Neural cell (in vitro differentiated cells): Measurements from ENCODE around the gene GNG7. TPM values are rescaled to one million over a fixed set of nuclear protein-coding genes. Genes with fewer than 3 reads are reported as not detected.

Experiments
- H2AFZ ChIP-seq: fragments of 200-600, 300-800 bp; sonication (generic), shearing (Covaris generic); 2 replicates; pipeline ENCODE4 v1.6.0; 2014; ENCODE audit warnings: low read depth, mild to moderate bottlenecking, antibody characterized with exemption, low read length, moderate library complexity
- H3F3A ChIP-seq: fragments of 200-600 bp; shearing (Covaris generic); 2 replicates; pipeline ENCODE4 v1.6.1; 2016; ENCODE audit warnings: mild to moderate bottlenecking, moderate library complexity, mixed read lengths, antibody characterized with exemption, low read length; ENCODE audit not compliant: insufficient read depth, poor library complexity, severe bottlenecking
- H3K27ac ChIP-seq: fragments of 200-600, 300-800 bp; sonication (generic), shearing (Covaris generic); 2 replicates; pipeline ENCODE4 v1.5.1; 2014; ENCODE audit warnings: mild to moderate bottlenecking, low read length, moderate library complexity
- H3K27me3 ChIP-seq: fragments of 300-800, 200-600 bp; sonication (generic), shearing (Covaris generic); 2 replicates; pipeline ENCODE4 v1.6.0; 2014; ENCODE audit warnings: mild to moderate bottlenecking, low read depth, low read length, moderate library complexity; ENCODE audit not compliant: insufficient read depth
- H3K36me3 ChIP-seq: fragments of 300-800, 200-600 bp; sonication (generic), shearing (Covaris generic); 2 replicates; pipeline ENCODE4 v1.5.1; 2014; ENCODE audit warnings: mild to moderate bottlenecking, antibody characterized with exemption, low read length, moderate library complexity; ENCODE audit not compliant: insufficient read depth
- H3K4me2 ChIP-seq: fragments of 300-800, 200-600 bp; sonication (generic), shearing (Covaris generic); 2 replicates; pipeline ENCODE4 v1.6.0; 2014; ENCODE audit warnings: mild to moderate bottlenecking, low read length
- H3K4me3 ChIP-seq: fragments of 300-800, 200-600 bp; sonication (generic), shearing (Covaris generic); 2 replicates; pipeline ENCODE4 v1.5.1; 2014; ENCODE audit warnings: mild to moderate bottlenecking, low read length, moderate library complexity
- H3K79me2 ChIP-seq: fragments of 200-600 bp; shearing (Covaris generic); replicated peaks from 2 replicates; pipeline ENCODE4 v1.6.0; 2014; ENCODE audit warnings: mild to moderate bottlenecking, low read length, moderate library complexity; ENCODE audit not compliant: insufficient read depth
- H3K9ac ChIP-seq: fragments of 300-800, 200-600 bp; sonication (generic), shearing (Covaris generic); 2 replicates; pipeline ENCODE4 v1.6.1; 2016; ENCODE audit warnings: mild to moderate bottlenecking, low read length, mixed read lengths
- H3K9me2 ChIP-seq: fragments of 200-600 bp; shearing (Covaris generic); 2 replicates; pipeline ENCODE4 v1.6.1; 2016; ENCODE audit warnings: mild to moderate bottlenecking, low read length, mixed read lengths; ENCODE audit not compliant: insufficient read depth
- H3K9me3 ChIP-seq: fragments of 200-600, 300-800 bp; sonication (generic), shearing (Covaris generic); 2 replicates; pipeline ENCODE4 v1.6.1; 2016; ENCODE audit warnings: mild to moderate bottlenecking, mixed run types, low read length, moderate library complexity, mixed read lengths
- H4K20me1 ChIP-seq: fragments of 200-600 bp; shearing (Covaris generic); 2 replicates; pipeline ENCODE4 v1.6.1; 2016; ENCODE audit warnings: mild to moderate bottlenecking, mixed run types; ENCODE audit not compliant: insufficient read depth
- EP300 ChIP-seq: fragments of 450-650 bp; conservative IDR thresholded peaks from 2 replicates; pipeline ENCODE4 v1.6.1; 2014; ENCODE audit warnings: antibody characterized with exemption, mild to moderate bottlenecking, moderate library complexity; ENCODE audit not compliant: poor library complexity, severe bottlenecking
- EZH2 ChIP-seq: fragments of 200-600, 300-800 bp; shearing (Covaris generic), sonication (generic); IDR thresholded peaks from 2 replicates; pipeline ENCODE4 v1.6.1; 2014; ENCODE audit warnings: antibody characterized with exemption, low read length, borderline replicate concordance, mild to moderate bottlenecking; ENCODE audit not compliant: insufficient read depth, poor library complexity, severe bottlenecking
- MXI1 ChIP-seq: fragments of 450-650 bp; conservative IDR thresholded peaks from 2 replicates; pipeline ENCODE4 v1.6.1; 2014; ENCODE audit warnings: antibody characterized with exemption, mild to moderate bottlenecking; ENCODE audit not compliant: poor library complexity, severe bottlenecking
- POLR2AphosphoS5 ChIP-seq: IDR thresholded peaks from 2 replicates; pipeline ENCODE4 v1.6.1; 2012
- RAD21 ChIP-seq: fragments of 450-650 bp; conservative IDR thresholded peaks from 2 replicates; pipeline ENCODE4 v1.6.1; 2014; ENCODE audit warnings: antibody characterized with exemption, mild to moderate bottlenecking, moderate library complexity
- SMC3 ChIP-seq: fragments of 450-650 bp; conservative IDR thresholded peaks from 2 replicates; pipeline ENCODE4 v1.6.1; 2014; ENCODE audit warnings: antibody characterized with exemption, mild to moderate bottlenecking, moderate library complexity; ENCODE audit not compliant: poor library complexity
- TAF1 ChIP-seq: IDR thresholded peaks from 2 replicates; pipeline ENCODE4 v1.6.1; 2012; ENCODE audit warnings: low read depth
- polyA plus RNA-seq: library from polyadenylated mRNA; depleted of rRNA; stranded (reverse); fragments of >200 nt; gene quantifications from 2 replicates; pipeline ENCODE4 v1.2.3, GENCODE V29; 2014
- TF ChIP-seq, protein P1 (sequence below): IDR thresholded peaks from 2 replicates; pipeline ENCODE4 v1.6.1; 2012; ENCODE audit warnings: borderline replicate concordance
- TF ChIP-seq, protein P2 (sequence below): fragments of 450-650 bp; IDR thresholded peaks from 2 replicates; pipeline ENCODE4 v1.5.1; 2014; ENCODE audit warnings: antibody characterized with exemption, mild to moderate bottlenecking, moderate library complexity; ENCODE audit not compliant: poor library complexity, severe bottlenecking

Gene GNG7
- polyA plus RNA-seq, 1 donor from 2014 or later: 3.0 TPM

GRCh38 chr19:2586196-2586595 is 116.3 kb downstream of the GNG7 start:
- no peaks in the 10 kb centered on the region for H3K36me3 ChIP-seq
- no peaks in the 10 kb centered on the region for H3K9me2 ChIP-seq
- H3K4me2 ChIP-seq: no peak overlapping the region
- H3F3A ChIP-seq: no peaks in the 10 kb centered on the region
- no peak overlapping the region for H2AFZ ChIP-seq
- H3K4me3 ChIP-seq: no peak overlapping the region
- H3K9me3 ChIP-seq: peaks cover 3% of the 10 kb centered on the region
- TF ChIP-seq SMC3: no peak
- TF ChIP-seq, protein P1, sequence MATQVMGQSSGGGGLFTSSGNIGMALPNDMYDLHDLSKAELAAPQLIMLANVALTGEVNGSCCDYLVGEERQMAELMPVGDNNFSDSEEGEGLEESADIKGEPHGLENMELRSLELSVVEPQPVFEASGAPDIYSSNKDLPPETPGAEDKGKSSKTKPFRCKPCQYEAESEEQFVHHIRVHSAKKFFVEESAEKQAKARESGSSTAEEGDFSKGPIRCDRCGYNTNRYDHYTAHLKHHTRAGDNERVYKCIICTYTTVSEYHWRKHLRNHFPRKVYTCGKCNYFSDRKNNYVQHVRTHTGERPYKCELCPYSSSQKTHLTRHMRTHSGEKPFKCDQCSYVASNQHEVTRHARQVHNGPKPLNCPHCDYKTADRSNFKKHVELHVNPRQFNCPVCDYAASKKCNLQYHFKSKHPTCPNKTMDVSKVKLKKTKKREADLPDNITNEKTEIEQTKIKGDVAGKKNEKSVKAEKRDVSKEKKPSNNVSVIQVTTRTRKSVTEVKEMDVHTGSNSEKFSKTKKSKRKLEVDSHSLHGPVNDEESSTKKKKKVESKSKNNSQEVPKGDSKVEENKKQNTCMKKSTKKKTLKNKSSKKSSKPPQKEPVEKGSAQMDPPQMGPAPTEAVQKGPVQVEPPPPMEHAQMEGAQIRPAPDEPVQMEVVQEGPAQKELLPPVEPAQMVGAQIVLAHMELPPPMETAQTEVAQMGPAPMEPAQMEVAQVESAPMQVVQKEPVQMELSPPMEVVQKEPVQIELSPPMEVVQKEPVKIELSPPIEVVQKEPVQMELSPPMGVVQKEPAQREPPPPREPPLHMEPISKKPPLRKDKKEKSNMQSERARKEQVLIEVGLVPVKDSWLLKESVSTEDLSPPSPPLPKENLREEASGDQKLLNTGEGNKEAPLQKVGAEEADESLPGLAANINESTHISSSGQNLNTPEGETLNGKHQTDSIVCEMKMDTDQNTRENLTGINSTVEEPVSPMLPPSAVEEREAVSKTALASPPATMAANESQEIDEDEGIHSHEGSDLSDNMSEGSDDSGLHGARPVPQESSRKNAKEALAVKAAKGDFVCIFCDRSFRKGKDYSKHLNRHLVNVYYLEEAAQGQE: no peak
- TF ChIP-seq RAD21: no peak
- no peak for TF ChIP-seq EZH2
- no peak for TF ChIP-seq EP300
- no peak for TF ChIP-seq POLR2AphosphoS5
- TF ChIP-seq, protein P2, sequence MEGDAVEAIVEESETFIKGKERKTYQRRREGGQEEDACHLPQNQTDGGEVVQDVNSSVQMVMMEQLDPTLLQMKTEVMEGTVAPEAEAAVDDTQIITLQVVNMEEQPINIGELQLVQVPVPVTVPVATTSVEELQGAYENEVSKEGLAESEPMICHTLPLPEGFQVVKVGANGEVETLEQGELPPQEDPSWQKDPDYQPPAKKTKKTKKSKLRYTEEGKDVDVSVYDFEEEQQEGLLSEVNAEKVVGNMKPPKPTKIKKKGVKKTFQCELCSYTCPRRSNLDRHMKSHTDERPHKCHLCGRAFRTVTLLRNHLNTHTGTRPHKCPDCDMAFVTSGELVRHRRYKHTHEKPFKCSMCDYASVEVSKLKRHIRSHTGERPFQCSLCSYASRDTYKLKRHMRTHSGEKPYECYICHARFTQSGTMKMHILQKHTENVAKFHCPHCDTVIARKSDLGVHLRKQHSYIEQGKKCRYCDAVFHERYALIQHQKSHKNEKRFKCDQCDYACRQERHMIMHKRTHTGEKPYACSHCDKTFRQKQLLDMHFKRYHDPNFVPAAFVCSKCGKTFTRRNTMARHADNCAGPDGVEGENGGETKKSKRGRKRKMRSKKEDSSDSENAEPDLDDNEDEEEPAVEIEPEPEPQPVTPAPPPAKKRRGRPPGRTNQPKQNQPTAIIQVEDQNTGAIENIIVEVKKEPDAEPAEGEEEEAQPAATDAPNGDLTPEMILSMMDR: no peak
- no peak for TF ChIP-seq TAF1
- TF ChIP-seq MXI1: no peak
- no peak overlapping the region for H3K9ac ChIP-seq
- no peaks in the 10 kb centered on the region for H3K27me3 ChIP-seq
- H4K20me1 ChIP-seq: no peaks in the 10 kb centered on the region
- H3K27ac ChIP-seq: no peak overlapping the region
- no peaks in the 10 kb centered on the region for H3K79me2 ChIP-seq

DNA sequence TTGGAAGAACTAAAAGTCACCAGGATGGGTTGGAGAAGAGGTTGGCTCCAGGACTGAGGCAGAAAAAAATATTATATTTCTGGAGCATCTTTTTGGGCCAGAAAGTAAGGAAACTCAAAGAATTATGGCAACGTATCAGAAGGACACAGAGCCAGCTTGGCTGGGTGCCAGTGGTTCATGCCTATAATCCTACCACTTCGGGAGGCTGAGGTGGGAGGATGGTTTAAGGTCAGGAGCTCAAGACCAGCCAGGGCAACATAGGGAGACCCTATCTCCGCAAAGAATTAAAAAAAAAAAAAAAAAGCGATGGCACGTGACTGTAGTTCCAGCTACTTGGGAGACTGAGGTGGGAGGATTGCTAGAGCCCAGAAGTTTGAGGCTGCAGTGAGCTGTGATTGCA is 118.5 kb downstream of the GNG7 start:
- H3K79me2 ChIP-seq: no peaks in the 10 kb centered on the region
- H3K27me3 ChIP-seq: peaks cover 8% of the 10 kb centered on the region
- no peak for TF ChIP-seq SMC3
- TF ChIP-seq MXI1: no peak
- TF ChIP-seq EZH2: no peak
- H3F3A ChIP-seq: no peaks in the 10 kb centered on the region
- H3K9me2 ChIP-seq: no peaks in the 10 kb centered on the region
- no peaks in the 10 kb centered on the region for H3K36me3 ChIP-seq
- no peak overlapping the region for H2AFZ ChIP-seq
- H3K4me2 ChIP-seq: no peak overlapping the region
- H3K4me3 ChIP-seq: no peak overlapping the region
- H3K27ac ChIP-seq: no peak overlapping the region
- no peak overlapping the region for H3K9ac ChIP-seq
- no peaks in the 10 kb centered on the region for H4K20me1 ChIP-seq
- peaks cover 3% of the 10 kb centered on the region for H3K9me3 ChIP-seq
